DND-41 (cell line): ENCODE measurements around the gene ABHD6.

Experiments
- ATAC-seq: fragments of 200-7000 bp; cut with Tn5 transposase; 3 replicates; pipeline ENCODE4 v1.9.1; 2021; ENCODE audit warnings: low read depth; ENCODE audit not compliant: insufficient read depth
- DNase-seq: peaks from one replicate; pipeline ENCODE4 v3.0.0-alpha.2; 2020
- H2AFZ ChIP-seq: 2 replicates; pipeline ENCODE4 v1.6.0; 2012; ENCODE audit warnings: low read depth, low read length
- H3K27ac ChIP-seq: 2 replicates; pipeline ENCODE4 v1.5.1; 2012; ENCODE audit warnings: low read length, inconsistent platforms
- H3K27me3 ChIP-seq: fragments of 200-600 bp; sonication (generic); 2 replicates; pipeline ENCODE4 v1.6.0; 2012; ENCODE audit warnings: low read length, mild to moderate bottlenecking, inconsistent platforms; ENCODE audit not compliant: insufficient read depth, poor library complexity
- H3K36me3 ChIP-seq: 2 replicates; pipeline ENCODE4 v1.5.1; 2012; ENCODE audit warnings: low read length, inconsistent platforms; ENCODE audit not compliant: insufficient read depth
- H3K4me1 ChIP-seq: 2 replicates; pipeline ENCODE4 v1.5.1; 2012; ENCODE audit warnings: mild to moderate bottlenecking, low read length; ENCODE audit not compliant: insufficient read depth
- H3K4me2 ChIP-seq: 2 replicates; pipeline ENCODE4 v1.6.0; 2012; ENCODE audit warnings: mild to moderate bottlenecking, moderate library complexity, low read length, inconsistent platforms; ENCODE audit not compliant: insufficient read depth
- H3K4me3 ChIP-seq, 2 experiments: fragments of 200-600 bp in 1 of 2; shearing (Covaris generic) in 1 of 2; 2 replicates each; pipeline ENCODE4 v1.5.1; 2012 to 2016; ENCODE audit warnings: inconsistent platforms in 2 of 2, low read length in 2 of 2, mild to moderate bottlenecking in 2 of 2, low read depth in 1 of 2, moderate library complexity in 1 of 2
- H3K79me2 ChIP-seq: 2 replicates; pipeline ENCODE4 v1.6.0; 2012; ENCODE audit warnings: low read length, inconsistent platforms; ENCODE audit not compliant: insufficient read depth
- H3K9ac ChIP-seq: 2 replicates; pipeline ENCODE4 v1.6.0; 2012; ENCODE audit warnings: low read depth, mild to moderate bottlenecking, inconsistent platforms, low read length, moderate library complexity
- H3K9me3 ChIP-seq: 2 replicates; pipeline ENCODE4 v1.5.1; 2012; ENCODE audit warnings: low read length, moderate library complexity, mild to moderate bottlenecking, inconsistent platforms; ENCODE audit not compliant: insufficient read depth, severe bottlenecking
- H4K20me1 ChIP-seq: 2 replicates; pipeline ENCODE4 v1.6.0; 2012; ENCODE audit warnings: low read length; ENCODE audit not compliant: insufficient read depth
- CTCF ChIP-seq: IDR thresholded peaks from 2 replicates; pipeline ENCODE4 v1.5.1; 2012; ENCODE audit warnings: borderline replicate concordance, low read length, moderate library complexity, mild to moderate bottlenecking; ENCODE audit not compliant: poor library complexity, severe bottlenecking; ENCODE audit errors: extremely low read depth
- EZH2 ChIP-seq: IDR thresholded peaks from 3 replicates; pipeline ENCODE4 v1.6.1; 2012; ENCODE audit warnings: borderline replicate concordance, low read depth, mild to moderate bottlenecking, moderate library complexity, low read length, inconsistent platforms; ENCODE audit not compliant: severe bottlenecking

The ABHD6 gene

GRCh38 chr3:58189691-58190090 is 47.9 kb upstream of the ABHD6 start:
- TF ChIP-seq CTCF (no peak), EZH2 (no peak)
- H3K27ac ChIP-seq, result no peak overlapping the region
- H3K4me1 ChIP-seq, result no peaks in the 10 kb centered on the region
- H3K9ac ChIP-seq, result no peak overlapping the region
- H2AFZ ChIP-seq, result no peak overlapping the region
- no peak overlapping the region for H3K4me2 ChIP-seq
- DNase-seq, result no peak
- no peak overlapping the region for H3K4me3 ChIP-seq
- H3K79me2 ChIP-seq, result no peaks in the 10 kb centered on the region
- no peaks in the 10 kb centered on the region for H4K20me1 ChIP-seq
- peaks cover 6% of the 10 kb centered on the region for H3K27me3 ChIP-seq
- no peak for ATAC-seq
- no peaks in the 10 kb centered on the region for H3K36me3 ChIP-seq
- no peaks in the 10 kb centered on the region for H3K9me3 ChIP-seq

GRCh38 chr3:58190291-58190690 is 47.3 kb upstream of the ABHD6 start:
- no peak overlapping the region for H3K27ac ChIP-seq
- H2AFZ ChIP-seq, result no peak overlapping the region
- H3K36me3 ChIP-seq, result no peaks in the 10 kb centered on the region
- H4K20me1 ChIP-seq, result no peaks in the 10 kb centered on the region
- H3K4me3 ChIP-seq, result no peak overlapping the region
- H3K9ac ChIP-seq, result no peak overlapping the region
- H3K9me3 ChIP-seq, result no peaks in the 10 kb centered on the region
- no peaks in the 10 kb centered on the region for H3K79me2 ChIP-seq
- TF ChIP-seq EZH2 (no peak), CTCF (no peak)
- no peak overlapping the region for H3K4me2 ChIP-seq
- H3K4me1 ChIP-seq, result no peaks in the 10 kb centered on the region
- ATAC-seq (no peak), DNase-seq (no peak)
- H3K27me3 ChIP-seq, result peaks cover 6% of the 10 kb centered on the region

GRCh38 chr3:58190882-58191281 is 46.7 kb upstream of the ABHD6 start:
- no peak overlapping the region for H3K27ac ChIP-seq
- H3K9me3 ChIP-seq, result no peaks in the 10 kb centered on the region
- no peaks in the 10 kb centered on the region for H4K20me1 ChIP-seq
- H3K36me3 ChIP-seq, result no peaks in the 10 kb centered on the region
- DNase-seq, result no peak
- H3K79me2 ChIP-seq, result no peaks in the 10 kb centered on the region
- H3K27me3 ChIP-seq, result peaks cover 6% of the 10 kb centered on the region
- H3K4me1 ChIP-seq, result no peaks in the 10 kb centered on the region
- no peak overlapping the region for H2AFZ ChIP-seq
- H3K9ac ChIP-seq, result no peak overlapping the region
- H3K4me3 ChIP-seq, result no peak overlapping the region
- no peak overlapping the region for H3K4me2 ChIP-seq
- TF ChIP-seq CTCF (no peak), EZH2 (no peak)
- no peak for ATAC-seq
